Mononuclear cell (primary cell): ENCODE data around the gene SPATS2. TPM values are rescaled to one million over a fixed set of nuclear protein-coding genes. Genes with fewer than 3 reads are reported as not detected.

Experiments
- H3K27me3 ChIP-seq: 2 replicates; pipeline ENCODE4 v1.6.0; 2011; ENCODE audit warnings: low read length, control low read depth; ENCODE audit not compliant: insufficient read depth
- H3K4me1 ChIP-seq: 2 replicates; pipeline ENCODE4 v1.5.1; 2011; ENCODE audit warnings: mild to moderate bottlenecking, low read length, control low read depth; ENCODE audit not compliant: insufficient read depth
- H3K4me3 ChIP-seq: 2 replicates; pipeline ENCODE4 v1.5.1; 2011; ENCODE audit warnings: mild to moderate bottlenecking, low read length, moderate library complexity
- H3K9me3 ChIP-seq: 2 replicates; pipeline ENCODE4 v1.5.1; 2011; ENCODE audit warnings: low read depth, mild to moderate bottlenecking, control low read depth, low read length
- total RNA-seq: library from RNA; depleted of rRNA; stranded (reverse); fragments of >200 nt; gene quantifications from one replicate; pipeline ENCODE4 v1.2.3, GENCODE V29; 2012

The SPATS2 gene
- total RNA-seq, 1 donor, result 5.2 TPM

GRCh38 chr12:49543914-49544815, 176.9 kb downstream of the SPATS2 start:
- Histone ChIP-seq H3K9me3 (no peaks in the 10 kb centered on the region), H3K4me3 (no peak overlapping the region), H3K4me1 (peaks cover 21% of the 10 kb centered on the region), H3K27me3 (peaks cover 28% of the 10 kb centered on the region)

DNA sequence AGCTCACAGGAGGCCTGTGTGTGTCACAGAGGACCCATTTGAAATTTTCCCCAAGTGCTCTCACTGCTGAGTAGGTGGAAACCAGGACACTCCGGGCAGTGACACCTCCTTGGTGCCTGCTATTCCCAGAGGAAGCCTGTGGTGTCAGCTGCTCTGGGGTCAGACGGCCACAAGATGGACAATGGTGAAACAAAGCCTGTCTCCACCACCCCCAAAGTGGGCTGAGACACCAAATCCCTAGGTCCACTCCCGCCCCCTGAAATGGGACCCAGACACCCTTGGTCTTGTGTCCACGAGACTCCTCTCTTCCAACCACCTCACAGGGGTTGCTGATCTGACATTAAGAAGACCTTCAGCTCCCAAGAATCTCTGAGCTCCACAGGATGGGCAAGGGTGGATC, 178.6 kb downstream of the SPATS2 start:
- H3K4me3 ChIP-seq, result no peak overlapping the region
- H3K9me3 ChIP-seq, result no peaks in the 10 kb centered on the region
- peaks cover 21% of the 10 kb centered on the region for H3K27me3 ChIP-seq
- peaks cover 15% of the 10 kb centered on the region for H3K4me1 ChIP-seq

- no peak overlapping the region for H3K4me3 ChIP-seq
- peaks cover 21% of the 10 kb centered on the region for H3K27me3 ChIP-seq
- no peaks in the 10 kb centered on the region for H3K9me3 ChIP-seq
- H3K4me1 ChIP-seq, result peaks cover 15% of the 10 kb centered on the region
These were observed 179.2 kb downstream of the SPATS2 start for GRCh38 chr12:49546481-49546880.

GRCh38 chr12:49547090-49547690, 179.9 kb downstream of the SPATS2 start:
- Histone ChIP-seq H3K4me1 (peaks cover 15% of the 10 kb centered on the region), H3K27me3 (peaks cover 21% of the 10 kb centered on the region), H3K9me3 (no peaks in the 10 kb centered on the region), H3K4me3 (no peak overlapping the region)

DNA sequence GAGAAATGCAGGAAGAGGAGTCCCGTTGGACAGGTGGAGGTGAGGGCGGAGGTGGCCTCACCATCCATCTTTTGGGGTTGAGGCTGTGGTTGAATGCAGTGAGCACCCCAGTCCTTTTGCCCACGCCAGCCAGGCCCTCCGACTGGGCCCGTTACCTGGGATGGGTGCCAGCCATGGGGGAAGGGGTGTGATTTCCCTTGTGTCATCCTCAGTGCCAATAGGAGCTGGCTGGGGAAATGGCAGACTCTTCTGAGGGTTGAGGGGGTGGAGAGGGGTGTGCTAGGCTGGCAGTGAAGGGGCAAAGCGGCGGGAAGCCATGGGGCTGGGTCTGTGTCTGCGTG, 181.2 kb downstream of the SPATS2 start:
- no peak overlapping the region for H3K4me3 ChIP-seq
- peaks cover 15% of the 10 kb centered on the region for H3K4me1 ChIP-seq
- H3K9me3 ChIP-seq, result no peaks in the 10 kb centered on the region
- peaks cover 21% of the 10 kb centered on the region for H3K27me3 ChIP-seq

DNA sequence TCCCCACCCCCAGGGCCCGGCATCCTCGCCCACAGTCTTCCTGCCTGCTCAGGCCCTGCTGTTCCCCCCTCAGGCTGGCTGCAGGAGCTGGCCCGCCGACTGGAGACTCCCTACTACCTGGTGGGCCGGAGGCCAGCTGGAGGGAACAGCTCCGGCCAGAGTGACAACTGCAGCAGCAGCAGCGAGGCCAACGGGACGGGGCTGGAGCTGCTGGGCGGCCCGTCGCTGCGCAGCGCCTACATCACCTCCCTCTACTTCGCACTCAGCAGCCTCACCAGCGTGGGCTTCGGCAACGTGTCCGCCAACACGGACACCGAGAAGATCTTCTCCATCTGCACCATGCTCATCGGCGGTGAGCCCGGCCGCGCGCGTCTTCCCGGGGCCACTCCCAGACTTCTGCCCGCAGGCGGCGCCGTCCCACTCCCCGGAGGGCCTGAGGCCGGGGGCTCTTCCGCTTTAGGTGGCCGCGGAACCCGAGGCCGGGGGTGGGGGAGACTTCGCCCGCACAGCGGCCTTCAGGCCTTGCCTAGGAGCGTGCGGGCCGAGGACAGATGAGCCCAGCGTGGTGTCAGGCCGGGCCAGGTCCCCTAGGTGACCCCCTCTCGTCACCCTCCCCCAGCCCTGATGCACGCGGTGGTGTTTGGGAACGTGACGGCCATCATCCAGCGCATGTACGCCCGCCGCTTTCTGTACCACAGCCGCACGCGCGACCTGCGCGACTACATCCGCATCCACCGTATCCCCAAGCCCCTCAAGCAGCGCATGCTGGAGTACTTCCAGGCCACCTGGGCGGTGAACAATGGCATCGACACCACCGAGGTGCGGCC, 181.8 kb downstream of the SPATS2 start:
- Histone ChIP-seq H3K4me3 (peak overlapping the region; percentile 6), H3K4me1 (peaks cover 15% of the 10 kb centered on the region), H3K27me3 (peaks cover 21% of the 10 kb centered on the region), H3K9me3 (no peaks in the 10 kb centered on the region)

DNA sequence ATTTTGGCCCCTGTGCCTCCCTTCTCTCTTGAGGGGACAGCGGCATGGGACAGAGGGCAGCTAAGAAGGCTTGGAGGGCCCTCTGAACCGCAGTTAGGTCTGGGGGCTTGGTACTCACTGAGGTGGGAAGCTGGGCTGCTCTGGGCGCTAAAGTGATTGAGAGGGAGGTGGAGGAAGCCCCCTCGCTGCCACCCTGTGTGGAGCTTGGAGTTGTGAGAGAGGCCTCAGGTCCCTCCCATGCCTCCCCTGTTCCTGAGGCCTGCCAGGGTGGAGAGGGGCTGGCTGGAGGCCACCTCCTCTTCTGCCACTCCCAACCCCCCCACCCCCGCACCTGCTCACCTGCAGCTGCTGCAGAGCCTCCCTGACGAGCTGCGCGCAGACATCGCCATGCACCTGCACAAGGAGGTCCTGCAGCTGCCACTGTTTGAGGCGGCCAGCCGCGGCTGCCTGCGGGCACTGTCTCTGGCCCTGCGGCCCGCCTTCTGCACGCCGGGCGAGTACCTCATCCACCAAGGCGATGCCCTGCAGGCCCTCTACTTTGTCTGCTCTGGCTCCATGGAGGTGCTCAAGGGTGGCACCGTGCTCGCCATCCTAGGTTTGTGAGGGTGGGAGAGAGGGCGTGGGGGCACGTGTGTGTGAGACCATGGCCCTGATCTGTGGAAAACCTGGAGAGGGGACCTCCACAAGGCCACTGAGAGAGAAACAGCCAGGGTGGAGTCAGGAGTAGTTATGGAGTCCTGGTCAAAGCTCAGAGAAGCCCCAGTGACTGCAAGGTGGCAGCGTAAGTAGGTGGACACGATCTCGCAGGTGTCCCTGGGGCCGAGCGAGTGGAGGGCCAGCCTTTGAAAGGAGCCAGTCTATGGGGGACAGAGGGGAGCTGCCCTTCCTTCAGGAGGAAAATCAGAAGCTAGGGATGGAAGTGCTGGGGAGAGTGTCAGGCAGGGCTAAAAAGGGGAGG, 182.8 kb downstream of the SPATS2 start:
- Histone ChIP-seq H3K4me3 (no peak overlapping the region), H3K27me3 (peaks cover 21% of the 10 kb centered on the region), H3K9me3 (no peaks in the 10 kb centered on the region)

DNA sequence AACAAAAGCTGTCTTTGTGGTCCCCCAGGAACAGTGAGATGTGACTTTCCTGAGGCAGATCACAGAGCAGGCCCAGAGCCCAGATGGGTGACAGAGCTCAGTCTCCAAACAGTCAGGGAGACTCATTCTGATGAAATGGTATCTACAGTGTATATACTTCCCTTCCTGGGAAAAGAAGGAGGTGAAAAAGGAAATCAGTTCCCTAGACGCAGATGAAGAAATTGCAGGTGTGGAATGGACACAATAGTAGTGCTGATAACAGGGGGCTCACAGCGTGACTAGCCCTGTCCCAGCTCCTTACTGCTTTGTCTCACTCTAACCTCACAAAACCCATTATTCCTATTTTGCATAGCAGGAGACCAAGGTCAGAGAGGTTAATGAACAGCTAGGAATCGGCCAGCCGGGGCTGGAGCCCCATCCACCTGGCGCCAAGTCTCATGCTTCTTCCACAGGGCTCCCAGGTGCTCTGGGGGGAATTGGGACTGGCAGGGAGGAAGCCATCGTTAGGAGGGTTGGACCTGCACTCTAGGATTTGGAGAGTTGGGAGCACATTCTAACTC, 183.5 kb downstream of the SPATS2 start:
- H3K4me1 ChIP-seq, result peaks cover 15% of the 10 kb centered on the region
- peaks cover 21% of the 10 kb centered on the region for H3K27me3 ChIP-seq
- H3K9me3 ChIP-seq, result no peaks in the 10 kb centered on the region
- no peak overlapping the region for H3K4me3 ChIP-seq

More for the DNA sequence above, 182.8 kb downstream of the SPATS2 start:
- peaks cover 15% of the 10 kb centered on the region for H3K4me1 ChIP-seq

DNA sequence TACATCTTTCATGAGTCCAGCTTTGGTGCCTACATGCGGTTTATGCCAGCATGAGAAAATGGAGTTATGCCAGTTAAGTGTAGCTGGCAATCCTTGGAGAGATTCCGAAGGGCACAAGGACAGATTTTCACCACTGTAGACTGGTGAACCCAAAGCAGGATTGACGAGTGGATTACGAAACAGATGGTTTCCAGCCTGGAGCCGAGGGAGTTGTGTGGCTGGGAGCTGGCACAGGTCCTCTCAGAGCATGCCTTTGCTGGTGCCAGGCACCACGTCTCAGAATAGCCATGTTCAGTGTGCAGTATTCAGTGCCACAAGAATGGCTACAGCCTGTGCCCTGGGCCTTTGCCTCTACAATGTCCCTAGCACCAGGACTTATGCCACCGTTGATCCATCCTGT, 184.8 kb downstream of the SPATS2 start:
- Histone ChIP-seq H3K4me3 (no peak overlapping the region), H3K4me1 (peaks cover 15% of the 10 kb centered on the region), H3K27me3 (peaks cover 21% of the 10 kb centered on the region), H3K9me3 (no peaks in the 10 kb centered on the region)

- peaks cover 21% of the 10 kb centered on the region for H3K27me3 ChIP-seq
- H3K4me1 ChIP-seq, result peaks cover 15% of the 10 kb centered on the region
These were observed 185.2 kb downstream of the SPATS2 start for GRCh38 chr12:49552425-49552824.

DNA sequence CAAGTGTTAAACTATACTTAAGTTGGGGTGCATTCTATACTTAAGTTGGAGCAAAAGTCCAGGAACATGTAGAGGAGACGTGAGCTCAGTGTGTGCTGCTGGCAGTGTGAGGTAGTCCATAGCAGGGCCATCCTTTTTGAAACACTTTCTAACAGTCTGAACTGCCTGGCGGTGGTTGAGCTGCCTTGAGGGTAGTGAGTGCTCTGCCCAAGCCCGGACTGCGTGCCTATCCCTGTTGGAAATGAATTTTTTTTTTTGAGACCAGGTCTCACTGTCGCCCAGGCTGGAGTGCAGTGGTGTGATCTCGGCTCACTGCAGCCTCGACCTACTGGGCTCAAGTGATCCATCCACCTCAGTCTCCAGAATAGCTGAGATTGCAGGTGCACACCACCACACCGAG, 185.6 kb downstream of the SPATS2 start:
- peaks cover 15% of the 10 kb centered on the region for H3K4me1 ChIP-seq
- no peak overlapping the region for H3K4me3 ChIP-seq
- peaks cover 17% of the 10 kb centered on the region for H3K27me3 ChIP-seq
- no peaks in the 10 kb centered on the region for H3K9me3 ChIP-seq

More at GRCh38 chr12:49552425-49552824, 185.2 kb downstream of the SPATS2 start:
- Histone ChIP-seq H3K9me3 (no peaks in the 10 kb centered on the region), H3K4me3 (no peak overlapping the region)

DNA sequence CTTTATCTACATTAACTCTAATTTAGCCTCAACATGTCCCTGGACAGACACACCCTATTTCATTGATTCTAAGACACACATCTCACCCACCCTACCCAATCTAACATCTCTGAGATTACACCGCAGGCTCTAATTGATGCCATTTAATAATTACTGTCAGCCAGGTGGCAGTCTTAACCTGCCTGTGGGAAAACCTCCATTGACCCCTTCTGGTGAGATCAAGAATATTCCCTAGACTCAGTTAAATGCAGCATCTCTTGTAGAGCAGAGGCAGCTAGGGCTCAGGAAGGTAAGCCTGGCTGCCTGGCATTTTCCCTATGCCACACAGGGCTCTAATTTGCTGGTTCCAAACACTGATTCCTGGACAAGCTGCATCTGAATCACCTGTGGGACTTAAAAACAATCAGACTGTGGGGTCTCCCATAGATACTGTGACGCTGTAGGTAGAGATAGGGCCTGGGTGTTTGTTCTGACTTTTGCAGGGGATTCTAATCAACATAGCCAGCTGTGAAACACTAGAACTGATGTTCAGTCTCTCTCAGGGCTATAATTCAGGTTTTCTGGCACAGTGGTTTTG, 186.3 kb downstream of the SPATS2 start:
- Histone ChIP-seq H3K4me1 (peaks cover 10% of the 10 kb centered on the region), H3K27me3 (peaks cover 10% of the 10 kb centered on the region), H3K4me3 (no peak overlapping the region), H3K9me3 (no peaks in the 10 kb centered on the region)

DNA sequence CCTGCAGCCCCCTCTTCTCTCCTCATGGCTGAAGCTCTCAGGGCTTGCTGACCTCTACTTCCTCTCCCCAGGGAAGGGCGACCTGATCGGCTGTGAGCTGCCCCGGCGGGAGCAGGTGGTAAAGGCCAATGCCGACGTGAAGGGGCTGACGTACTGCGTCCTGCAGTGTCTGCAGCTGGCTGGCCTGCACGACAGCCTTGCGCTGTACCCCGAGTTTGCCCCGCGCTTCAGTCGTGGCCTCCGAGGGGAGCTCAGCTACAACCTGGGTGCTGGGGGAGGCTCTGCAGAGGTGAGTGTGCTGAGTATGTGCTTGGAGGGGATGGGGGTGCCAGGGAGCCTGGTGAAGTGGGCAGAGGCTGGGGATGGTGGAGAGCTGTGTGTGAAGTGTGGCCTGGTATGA, 187.0 kb downstream of the SPATS2 start:
- H3K9me3 ChIP-seq, result no peaks in the 10 kb centered on the region
- peaks cover 4% of the 10 kb centered on the region for H3K27me3 ChIP-seq
- H3K4me1 ChIP-seq, result peaks cover 3% of the 10 kb centered on the region
- H3K4me3 ChIP-seq, result no peak overlapping the region
